Spleen (tissue), 7 donors: ENCODE results near the gene CNPY4.
A peak's percentile ranks its signal among the peaks of the same experiment; 100 is the strongest.

Source experiments
- CTCF ChIP-seq, 11 experiments: fragments of 200-600 bp in 7 of 11; fragments of 450-650 bp in 4 of 11; sonication (generic) in 4 of 11; IDR thresholded peaks in 8 of 11; conservative IDR thresholded peaks in 3 of 11; 1 replicate in 7 of 11; 2 replicates in 4 of 11; pipeline versions ENCODE4 v1.4.0 to v1.8.0; 2016 to 2021; ENCODE audit warnings: antibody characterized with exemption in 11 of 11, inconsistent platforms in 4 of 11, mild to moderate bottlenecking in 1 of 11
- POLR2AphosphoS5 ChIP-seq, 3 donors: sonication (generic); formaldehyde crosslinking; IDR thresholded peaks; one replicate each; pipeline ENCODE4 v1.5.1; 2017; ENCODE audit warnings: antibody characterized with exemption in 3 of 3
- donor health status: DM: no; HTN: no; CAD: no; lungs with moderate emphysema.
- donor health status: DM: no; HTN: no; CAD: no.
- donor health status: DM: no; HTN: no; CAD: no.

- TF ChIP-seq CTCF (IDR thresholded peaks at IDR 0.05 in 8 of 11, conservative IDR thresholded peaks at IDR 0.05 in 3 of 11): peak; percentile 75 to 97 (median 90)
- peak; percentile 34 to 69 (median 56) for TF ChIP-seq POLR2AphosphoS5 (IDR thresholded peaks at IDR 0.05)
Observed at GRCh38 chr7:100130608-100131453, 11.4 kb downstream of the CNPY4 start.
